GM12865 (cell line): ENCODE measurements around the gene JAZF1.

ENCODE experiments used
- DNase-seq: peaks from one replicate; pipeline ENCODE4 v3.0.0; 2010; ENCODE audit warnings: low read depth
- H3K4me3 ChIP-seq: 2 replicates; pipeline ENCODE4 v1.5.1; 2011; ENCODE audit warnings: mild to moderate bottlenecking, low read depth, low read length, control low read depth
- CTCF ChIP-seq: IDR thresholded peaks from 2 replicates; pipeline ENCODE4 v1.5.1; 2011; ENCODE audit warnings: low read length, control low read depth, low read depth, inconsistent platforms; ENCODE audit not compliant: insufficient read depth; ENCODE audit errors: missing control alignments

JAZF1 gene

GRCh38 chr7:28055161-28055544 is 125.4 kb downstream of the JAZF1 start:
- no peak for DNase-seq
- no peak for TF ChIP-seq CTCF
- no peak overlapping the region for H3K4me3 ChIP-seq

- no peak for TF ChIP-seq CTCF
- no peak overlapping the region for H3K4me3 ChIP-seq
- DNase-seq, result no peak
These were observed 125.9 kb downstream of the JAZF1 start for GRCh38 chr7:28054531-28055160.

DNA sequence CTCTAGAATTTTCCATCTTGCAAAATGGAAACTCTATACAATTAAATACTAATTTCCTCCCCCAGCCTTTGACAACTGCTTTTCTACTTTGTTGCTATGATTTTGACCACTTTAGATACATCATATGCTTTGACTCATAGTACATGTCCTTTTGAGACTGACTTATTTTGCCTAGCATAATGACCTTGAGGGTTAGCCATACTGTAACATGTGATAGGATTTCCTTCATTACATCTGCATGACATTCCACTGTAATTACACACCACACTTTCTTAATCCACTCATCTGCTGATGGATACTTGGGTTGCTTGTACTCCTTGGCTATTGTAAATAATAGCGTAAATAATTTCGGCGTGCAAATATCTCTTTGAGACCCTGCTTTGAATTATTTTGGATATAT is 127.7 kb downstream of the JAZF1 start:
- no peak for DNase-seq
- H3K4me3 ChIP-seq, result no peak overlapping the region
- TF ChIP-seq CTCF, result no peak

DNA sequence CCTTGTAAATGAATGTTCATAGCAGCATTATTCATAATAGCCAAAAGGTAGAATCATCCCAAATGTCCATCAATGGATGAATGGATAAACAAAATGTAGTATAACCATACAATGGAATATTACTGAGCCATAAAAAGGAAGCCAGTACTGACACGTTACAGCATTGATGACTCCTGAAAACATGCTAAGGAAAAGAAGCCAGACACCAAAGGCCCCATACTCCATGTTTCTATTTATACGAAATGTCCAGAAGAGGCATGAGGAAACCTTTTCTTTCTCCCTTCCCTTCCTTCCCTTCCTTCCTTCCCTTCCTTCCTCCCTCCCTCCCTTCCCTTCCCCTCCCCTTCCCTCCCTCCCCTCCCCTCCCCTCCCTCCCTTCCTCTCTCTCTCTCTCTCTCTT is 131.9 kb downstream of the JAZF1 start:
- TF ChIP-seq CTCF, result no peak
- H3K4me3 ChIP-seq, result no peak overlapping the region
- no peak for DNase-seq

DNA sequence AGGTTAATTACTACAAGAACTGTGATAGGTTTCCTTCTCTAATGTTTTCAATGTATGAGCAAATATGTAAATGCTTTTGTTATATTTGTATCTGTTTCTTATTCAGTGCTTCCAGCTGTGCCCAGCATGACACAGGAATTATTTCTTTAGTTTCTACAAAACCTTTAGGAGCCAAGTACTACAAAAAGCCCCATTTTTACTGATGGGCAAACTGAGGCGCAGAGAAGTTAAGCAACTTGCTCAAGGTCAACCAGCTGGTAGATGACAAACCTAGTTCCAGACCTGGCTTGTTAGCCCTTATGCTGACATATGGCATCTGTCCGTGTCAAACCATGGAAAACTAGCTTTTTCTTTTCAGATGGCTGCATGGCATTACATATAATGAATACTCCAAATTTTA is 134.6 kb downstream of the JAZF1 start:
- TF ChIP-seq CTCF, result no peak
- no peak for DNase-seq
- H3K4me3 ChIP-seq, result no peak overlapping the region

- no peak overlapping the region for H3K4me3 ChIP-seq
- no peak for DNase-seq
- TF ChIP-seq CTCF, result no peak
These were observed 135.0 kb downstream of the JAZF1 start for GRCh38 chr7:28045592-28045991.

GRCh38 chr7:28044825-28045224 is 135.8 kb downstream of the JAZF1 start:
- no peak overlapping the region for H3K4me3 ChIP-seq
- no peak for DNase-seq
- TF ChIP-seq CTCF, result no peak
